Naive thymus-derived CD8-positive, alpha-beta T cell (primary cell): ENCODE results near the gene NR2F1-AS1. TPM values are rescaled to one million over a fixed set of nuclear protein-coding genes. Genes with fewer than 3 reads are reported as not detected.

Experiments
- ATAC-seq, 2 donors: fragments of 150-1000 bp; cut with Tn5 transposase in 1 of 2; sonication (Bioruptor Pico), chemical (Tn5 transposase) in 1 of 2; 1 replicate in 1 of 2; 2 replicates in 1 of 2; pipeline ENCODE4 v1.10.0; 2021; ENCODE audit warnings: mild to moderate bottlenecking in 2 of 2, moderate library complexity in 2 of 2
- POLR2A ChIA-PET: fragments of 350-600 bp; sonication (Branson Sonifier 250); formaldehyde crosslinking; loops from one replicate; lab custom pipeline; 2021; ENCODE audit warnings: antibody characterized with exemption; lab: Charles Lee
- DNase-seq, 10 donors: peaks; one replicate each; pipeline versions ENCODE4 v3.0.0 to v3.0.0-alpha.2; 2020 to 2022
- H3K27ac Mint-ChIP-seq, 10 donors: one replicate each; pipeline ENCODE4 v1.8.0; 2020 to 2022; ENCODE audit warnings: mild to moderate bottlenecking in 10 of 10, mixed read lengths in 10 of 10, moderate library complexity in 4 of 10, inconsistent platforms in 1 of 10
- H3K27me3 Mint-ChIP-seq, 5 donors: one replicate each; pipeline ENCODE4 v1.8.0; 2021 to 2022; ENCODE audit warnings: mixed read lengths in 5 of 5
- H3K36me3 Mint-ChIP-seq, 3 donors: one replicate each; pipeline ENCODE4 v1.8.0; 2020 to 2022; ENCODE audit warnings: mixed read lengths in 3 of 3, mild to moderate bottlenecking in 2 of 3, inconsistent platforms in 1 of 3
- H3K4me1 Mint-ChIP-seq, 4 donors: one replicate each; pipeline ENCODE4 v1.8.0; 2021 to 2022; ENCODE audit warnings: mixed read lengths in 4 of 4
- H3K4me3 Mint-ChIP-seq, 10 donors: one replicate each; pipeline ENCODE4 v1.8.0; 2020 to 2022; ENCODE audit warnings: mild to moderate bottlenecking in 10 of 10, mixed read lengths in 10 of 10, moderate library complexity in 6 of 10, inconsistent platforms in 1 of 10
- H3K9me3 Mint-ChIP-seq, 9 donors: one replicate each; pipeline ENCODE4 v1.8.0; 2020 to 2022; ENCODE audit warnings: mixed read lengths in 9 of 9, mild to moderate bottlenecking in 3 of 9, inconsistent platforms in 1 of 9, moderate library complexity in 1 of 9
- polyA plus RNA-seq, 3 donors: library from polyadenylated mRNA; unstranded; fragments of 300-500 nt; fragmentation: Illumina TruSeq; gene quantifications; one replicate each; pipeline ENCODE4 v1.2.3, GENCODE V29; 2021
- total RNA-seq, 8 experiments: library from RNA in 2 of 8; stranded (reverse) in 2 of 8; gene quantifications; one replicate each; pipeline ENCODE4 v1.2.3 and lab custom pipeline; 2021 to 2026

NR2F1-AS1 gene
- total and polyA plus RNA-seq, 5 experiments from 2014 or later = not detected

- no peak for DNase-seq
- Mint-ChIP-seq H3K27me3 (peaks cover 0 to 85% (median 61%) of the 10 kb centered on the region in 5 donors), H3K4me3 (no peak overlapping the region), H3K9me3 (peaks cover 0 to 27% (median 13%) of the 10 kb centered on the region in 9 donors), H3K27ac (peak overlapping the region in 1 of 10 donors; percentile 63), H3K4me1 (peaks cover 10 to 21% (median 15%) of the 10 kb centered on the region in 4 donors), H3K36me3 (peaks cover 4 to 26% (median 4%) of the 10 kb centered on the region in 3 donors)
- ATAC-seq = no peak
- POLR2A ChIA-PET = no interaction called here
Observed at GRCh38 chr5:93610581-93611272, 29.7 kb upstream of the NR2F1-AS1 start.

- DNase-seq = no peak
- Mint-ChIP-seq H3K4me1 (peaks cover 10 to 21% (median 15%) of the 10 kb centered on the region in 4 donors), H3K9me3 (peaks cover 0 to 33% (median 13%) of the 10 kb centered on the region in 9 donors)
Observed at GRCh38 chr5:93609762-93610161, 28.7 kb upstream of the NR2F1-AS1 start.

GRCh38 chr5:93608855-93609254, 27.8 kb upstream of the NR2F1-AS1 start:
- H3K9me3 Mint-ChIP-seq = peaks cover 0 to 32% (median 13%) of the 10 kb centered on the region in 9 donors
- no peak overlapping the region for H3K4me3 Mint-ChIP-seq
- H3K4me1 Mint-ChIP-seq = peaks cover 10 to 23% (median 16%) of the 10 kb centered on the region in 4 donors
- DNase-seq (no peak), ATAC-seq (no peak)
- H3K27ac Mint-ChIP-seq = no peak overlapping the region
- peaks cover 4 to 26% (median 9%) of the 10 kb centered on the region in 3 donors for H3K36me3 Mint-ChIP-seq
- H3K27me3 Mint-ChIP-seq = peaks cover 0 to 84% (median 64%) of the 10 kb centered on the region in 5 donors
- POLR2A ChIA-PET = no interaction called here

More at GRCh38 chr5:93609762-93610161, 28.7 kb upstream of the NR2F1-AS1 start:
- no peak overlapping the region for H3K4me3 Mint-ChIP-seq
- no peak overlapping the region for H3K27ac Mint-ChIP-seq
- no peak for ATAC-seq
- POLR2A ChIA-PET = no interaction called here
- H3K27me3 Mint-ChIP-seq = peaks cover 0 to 91% (median 66%) of the 10 kb centered on the region in 5 donors
- H3K36me3 Mint-ChIP-seq = peaks cover 4 to 26% (median 8%) of the 10 kb centered on the region in 3 donors

GRCh38 chr5:93607367-93608258, 26.6 kb upstream of the NR2F1-AS1 start:
- Mint-ChIP-seq H3K4me1 (peaks cover 12 to 28% (median 18%) of the 10 kb centered on the region in 4 donors), H3K9me3 (peaks cover 0 to 36% (median 13%) of the 10 kb centered on the region in 9 donors), H3K4me3 (peak overlapping the region in 5 of 10 donors; percentile 3 to 74 (median 40)), H3K27ac (peak overlapping the region in 1 of 10 donors; percentile 15), H3K27me3 (peaks cover 0 to 84% (median 65%) of the 10 kb centered on the region in 5 donors), H3K36me3 (peaks cover 4 to 27% (median 14%) of the 10 kb centered on the region in 3 donors)
- POLR2A ChIA-PET = no interaction called here
- ATAC-seq = peak; percentile 83 to 84
- DNase-seq = peak in 1 of 10 donors; percentile 40

GRCh38 chr5:93606382-93606752, 25.3 kb upstream of the NR2F1-AS1 start:
- Mint-ChIP-seq H3K9me3 (peaks cover 0 to 37% (median 6%) of the 10 kb centered on the region in 9 donors), H3K27me3 (peaks cover 0 to 75% (median 56%) of the 10 kb centered on the region in 5 donors), H3K27ac (no peak overlapping the region), H3K4me1 (peaks cover 7 to 17% (median 15%) of the 10 kb centered on the region in 4 donors), H3K4me3 (no peak overlapping the region), H3K36me3 (peaks cover 2 to 23% (median 16%) of the 10 kb centered on the region in 3 donors)
- ATAC-seq (no peak), DNase-seq (no peak)
- POLR2A ChIA-PET = no interaction called here

- ATAC-seq (no peak), DNase-seq (no peak)
- Mint-ChIP-seq H3K27ac (no peak overlapping the region), H3K27me3 (peaks cover 0 to 60% (median 44%) of the 10 kb centered on the region in 5 donors), H3K9me3 (peaks cover 0 to 28% (median 3%) of the 10 kb centered on the region in 9 donors), H3K4me1 (peaks cover 4 to 17% (median 15%) of the 10 kb centered on the region in 4 donors), H3K4me3 (peak overlapping the region in 1 of 10 donors; percentile 36), H3K36me3 (peaks cover 0 to 12% (median 10%) of the 10 kb centered on the region in 3 donors)
- POLR2A ChIA-PET = no interaction called here
Observed at GRCh38 chr5:93604644-93605515, 23.9 kb upstream of the NR2F1-AS1 start.

GRCh38 chr5:93603793-93604643, 23.0 kb upstream of the NR2F1-AS1 start:
- POLR2A ChIA-PET = no interaction called here
- DNase-seq (no peak), ATAC-seq (no peak)
- peaks cover 0 to 53% (median 40%) of the 10 kb centered on the region in 5 donors for H3K27me3 Mint-ChIP-seq
- H3K36me3 Mint-ChIP-seq = peaks cover 0 to 12% (median 4%) of the 10 kb centered on the region in 3 donors
- H3K27ac Mint-ChIP-seq = peak overlapping the region in 1 of 10 donors; percentile 58
- peak overlapping the region in 5 of 10 donors; percentile 6 to 48 (median 33) for H3K4me3 Mint-ChIP-seq
- H3K4me1 Mint-ChIP-seq = peaks cover 4 to 17% (median 15%) of the 10 kb centered on the region in 4 donors
- H3K9me3 Mint-ChIP-seq = peaks cover 0 to 26% (median 2%) of the 10 kb centered on the region in 9 donors

GRCh38 chr5:93603078-93603792, 22.2 kb upstream of the NR2F1-AS1 start:
- POLR2A ChIA-PET = no interaction called here
- peaks cover 0 to 26% (median 2%) of the 10 kb centered on the region in 9 donors for H3K9me3 Mint-ChIP-seq
- H3K4me1 Mint-ChIP-seq = peaks cover 4 to 17% (median 14%) of the 10 kb centered on the region in 4 donors
- peak overlapping the region in 4 of 10 donors; percentile 6 to 48 (median 28) for H3K4me3 Mint-ChIP-seq
- ATAC-seq (no peak), DNase-seq (no peak)
- peaks cover 0 to 46% (median 40%) of the 10 kb centered on the region in 5 donors for H3K27me3 Mint-ChIP-seq
- peaks cover 0 to 12% (median 4%) of the 10 kb centered on the region in 3 donors for H3K36me3 Mint-ChIP-seq
- peak overlapping the region in 1 of 10 donors; percentile 58 for H3K27ac Mint-ChIP-seq

GRCh38 chr5:93602241-93603077, 21.4 kb upstream of the NR2F1-AS1 start:
- H3K4me3 Mint-ChIP-seq = no peak overlapping the region
- peaks cover 0 to 26% (median 3%) of the 10 kb centered on the region in 9 donors for H3K9me3 Mint-ChIP-seq
- H3K27ac Mint-ChIP-seq = peak overlapping the region in 1 of 10 donors; percentile 13
- H3K27me3 Mint-ChIP-seq = peaks cover 0 to 44% (median 36%) of the 10 kb centered on the region in 5 donors
- DNase-seq (no peak), ATAC-seq (no peak)
- H3K4me1 Mint-ChIP-seq = peaks cover 3 to 10% (median 6%) of the 10 kb centered on the region in 4 donors
- POLR2A ChIA-PET = no interaction called here
- H3K36me3 Mint-ChIP-seq = peaks cover 0 to 12% (median 4%) of the 10 kb centered on the region in 3 donors

- POLR2A ChIA-PET = interaction anchor here (0.6 kb wide), 1 partner anchor 33 kb away, joined by 4 read pairs; no protein-coding TSS in a partner anchor
- ATAC-seq (no peak), DNase-seq (no peak)
- peaks cover 2 to 8% (median 4%) of the 10 kb centered on the region in 4 donors for H3K4me1 Mint-ChIP-seq
- H3K27ac Mint-ChIP-seq = peak overlapping the region in 2 of 10 donors; percentile 13 to 53
- peaks cover 2 to 45% (median 34%) of the 10 kb centered on the region in 5 donors for H3K27me3 Mint-ChIP-seq
- H3K36me3 Mint-ChIP-seq = peaks cover 0 to 12% (median 4%) of the 10 kb centered on the region in 3 donors
- H3K4me3 Mint-ChIP-seq = no peak overlapping the region
- peaks cover 0 to 25% (median 3%) of the 10 kb centered on the region in 9 donors for H3K9me3 Mint-ChIP-seq
Observed at GRCh38 chr5:93601802-93602155, 20.8 kb upstream of the NR2F1-AS1 start.
